Measurements from ENCODE around the gene OR10C1.

DNA sequence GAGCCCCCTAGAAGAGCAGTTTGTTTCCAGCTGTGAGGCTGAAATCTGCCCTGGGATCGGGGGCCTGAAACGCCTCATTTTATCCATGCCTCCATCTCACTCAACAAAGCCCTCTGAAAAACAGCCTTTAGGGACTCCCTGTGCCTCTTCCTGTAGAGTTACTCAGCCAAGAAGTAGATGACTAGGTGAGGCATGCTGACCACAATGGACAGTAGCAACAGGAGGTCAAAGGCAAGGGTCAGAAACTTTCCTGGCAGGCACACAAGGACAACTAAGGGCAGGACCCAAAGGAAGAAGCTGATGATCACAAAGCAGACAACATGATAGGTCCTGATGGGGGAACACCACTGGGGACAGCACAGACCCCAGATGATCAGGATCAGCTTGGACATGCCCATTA is 35.9 kb downstream of the OR10C1 start:
- TF ChIP-seq, protein P1, sequence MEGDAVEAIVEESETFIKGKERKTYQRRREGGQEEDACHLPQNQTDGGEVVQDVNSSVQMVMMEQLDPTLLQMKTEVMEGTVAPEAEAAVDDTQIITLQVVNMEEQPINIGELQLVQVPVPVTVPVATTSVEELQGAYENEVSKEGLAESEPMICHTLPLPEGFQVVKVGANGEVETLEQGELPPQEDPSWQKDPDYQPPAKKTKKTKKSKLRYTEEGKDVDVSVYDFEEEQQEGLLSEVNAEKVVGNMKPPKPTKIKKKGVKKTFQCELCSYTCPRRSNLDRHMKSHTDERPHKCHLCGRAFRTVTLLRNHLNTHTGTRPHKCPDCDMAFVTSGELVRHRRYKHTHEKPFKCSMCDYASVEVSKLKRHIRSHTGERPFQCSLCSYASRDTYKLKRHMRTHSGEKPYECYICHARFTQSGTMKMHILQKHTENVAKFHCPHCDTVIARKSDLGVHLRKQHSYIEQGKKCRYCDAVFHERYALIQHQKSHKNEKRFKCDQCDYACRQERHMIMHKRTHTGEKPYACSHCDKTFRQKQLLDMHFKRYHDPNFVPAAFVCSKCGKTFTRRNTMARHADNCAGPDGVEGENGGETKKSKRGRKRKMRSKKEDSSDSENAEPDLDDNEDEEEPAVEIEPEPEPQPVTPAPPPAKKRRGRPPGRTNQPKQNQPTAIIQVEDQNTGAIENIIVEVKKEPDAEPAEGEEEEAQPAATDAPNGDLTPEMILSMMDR (tag by site-specific recombination; IDR thresholded peaks at IDR 0.05), result no peak
- TF ChIP-seq ZNF704 (tag by site-specific recombination; IDR thresholded peaks at IDR 0.05) (no peak), ZNF580 (tag by site-specific recombination; IDR thresholded peaks at IDR 0.05) (no peak), HOXA7 (CRISPR knock-in tag; IDR thresholded peaks at IDR 0.05; ENCODE audit: borderline replicate concordance) (no peak)
- TF ChIP-seq, protein P2, sequence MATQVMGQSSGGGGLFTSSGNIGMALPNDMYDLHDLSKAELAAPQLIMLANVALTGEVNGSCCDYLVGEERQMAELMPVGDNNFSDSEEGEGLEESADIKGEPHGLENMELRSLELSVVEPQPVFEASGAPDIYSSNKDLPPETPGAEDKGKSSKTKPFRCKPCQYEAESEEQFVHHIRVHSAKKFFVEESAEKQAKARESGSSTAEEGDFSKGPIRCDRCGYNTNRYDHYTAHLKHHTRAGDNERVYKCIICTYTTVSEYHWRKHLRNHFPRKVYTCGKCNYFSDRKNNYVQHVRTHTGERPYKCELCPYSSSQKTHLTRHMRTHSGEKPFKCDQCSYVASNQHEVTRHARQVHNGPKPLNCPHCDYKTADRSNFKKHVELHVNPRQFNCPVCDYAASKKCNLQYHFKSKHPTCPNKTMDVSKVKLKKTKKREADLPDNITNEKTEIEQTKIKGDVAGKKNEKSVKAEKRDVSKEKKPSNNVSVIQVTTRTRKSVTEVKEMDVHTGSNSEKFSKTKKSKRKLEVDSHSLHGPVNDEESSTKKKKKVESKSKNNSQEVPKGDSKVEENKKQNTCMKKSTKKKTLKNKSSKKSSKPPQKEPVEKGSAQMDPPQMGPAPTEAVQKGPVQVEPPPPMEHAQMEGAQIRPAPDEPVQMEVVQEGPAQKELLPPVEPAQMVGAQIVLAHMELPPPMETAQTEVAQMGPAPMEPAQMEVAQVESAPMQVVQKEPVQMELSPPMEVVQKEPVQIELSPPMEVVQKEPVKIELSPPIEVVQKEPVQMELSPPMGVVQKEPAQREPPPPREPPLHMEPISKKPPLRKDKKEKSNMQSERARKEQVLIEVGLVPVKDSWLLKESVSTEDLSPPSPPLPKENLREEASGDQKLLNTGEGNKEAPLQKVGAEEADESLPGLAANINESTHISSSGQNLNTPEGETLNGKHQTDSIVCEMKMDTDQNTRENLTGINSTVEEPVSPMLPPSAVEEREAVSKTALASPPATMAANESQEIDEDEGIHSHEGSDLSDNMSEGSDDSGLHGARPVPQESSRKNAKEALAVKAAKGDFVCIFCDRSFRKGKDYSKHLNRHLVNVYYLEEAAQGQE (tag by site-specific recombination; IDR thresholded peaks at IDR 0.05), result no peak

All from HEK293 (cell line).